CD4-positive, alpha-beta T cell (primary cell): Measurements from ENCODE around the gene A2M. TPM values are rescaled to one million over a fixed set of nuclear protein-coding genes. Genes with fewer than 3 reads are reported as not detected.

Experiments used
- ATAC-seq: fragments of 200-7000 bp; cut with Tn5 transposase; one replicate; pipeline ENCODE4 v1.10.0; 2022; ENCODE audit warnings: mild to moderate bottlenecking; ENCODE audit not compliant: poor library complexity
- CTCF ChIA-PET: fragments of 350-600 bp; sonication (Branson Sonifier 250); formaldehyde crosslinking; loops from one replicate; lab custom pipeline; 2021; ENCODE audit warnings: antibody characterized with exemption, inconsistent platforms; lab: Charles Lee
- POLR2A ChIA-PET: fragments of 350-600 bp; sonication (Branson Sonifier 250); formaldehyde crosslinking; loops from one replicate; lab custom pipeline; 2021; ENCODE audit warnings: antibody characterized with exemption, inconsistent platforms; lab: Charles Lee
- DNase-seq, 14 experiments: peaks; one replicate each; pipeline ENCODE4 v3.0.0-alpha.2; 2013 to 2020; ENCODE audit warnings: mixed read lengths in 2 of 14
- H3K27ac ChIP-seq, 2 donors: one replicate each; pipeline versions ENCODE4 v1.5.1 to v1.7.0; 2013; ENCODE audit warnings: low read length in 2 of 2, low read depth in 1 of 2, mild to moderate bottlenecking in 1 of 2
- H3K27me3 ChIP-seq, 2 experiments: 1 replicate in 1 of 2; 2 replicates in 1 of 2; pipeline versions ENCODE4 v1.6.1 to v1.7.0; 2013; ENCODE audit warnings: low read length in 2 of 2, control low read depth in 1 of 2, mild to moderate bottlenecking in 1 of 2, moderate library complexity in 1 of 2; ENCODE audit not compliant: insufficient read depth in 2 of 2, control insufficient read depth in 1 of 2
- H3K36me3 ChIP-seq: one replicate; pipeline ENCODE4 v1.6.1; 2013; ENCODE audit warnings: low read length, control low read depth; ENCODE audit not compliant: insufficient read depth
- H3K4me1 ChIP-seq: one replicate; pipeline ENCODE4 v1.6.1; 2013; ENCODE audit warnings: low read length, control low read depth; ENCODE audit not compliant: insufficient read depth
- H3K4me3 ChIP-seq: one replicate; pipeline ENCODE4 v1.5.1; 2013; ENCODE audit warnings: mild to moderate bottlenecking, low read length, moderate library complexity
- H3K9me3 ChIP-seq, 2 experiments: 1 replicate in 1 of 2; 2 replicates in 1 of 2; pipeline versions ENCODE4 v1.6.1 to v1.7.0; 2013; ENCODE audit warnings: low read length in 2 of 2, mild to moderate bottlenecking in 2 of 2, control low read depth in 1 of 2, moderate library complexity in 1 of 2; ENCODE audit not compliant: control insufficient read depth in 1 of 2, insufficient read depth in 1 of 2
- H3K27ac Mint-ChIP-seq: one replicate; pipeline ENCODE4 v1.8.0; 2020; ENCODE audit warnings: mixed read lengths
- H3K27me3 Mint-ChIP-seq: one replicate; pipeline ENCODE4 v1.8.0; 2021; ENCODE audit warnings: mixed read lengths
- H3K36me3 Mint-ChIP-seq: one replicate; pipeline ENCODE4 v1.8.0; 2021; ENCODE audit warnings: low read depth, mixed read lengths
- H3K4me1 Mint-ChIP-seq: one replicate; pipeline ENCODE4 v1.8.0; 2021; ENCODE audit warnings: low read depth, mixed read lengths
- H3K4me3 Mint-ChIP-seq: one replicate; pipeline ENCODE4 v1.8.0; 2020; ENCODE audit warnings: mild to moderate bottlenecking, mixed read lengths
- H3K9me3 Mint-ChIP-seq: one replicate; pipeline ENCODE4 v1.8.0; 2020; ENCODE audit warnings: mixed read lengths
- CTCF ChIP-seq: fragments of 200-600 bp; IDR thresholded peaks from one replicate; pipeline ENCODE4 v1.8.0; 2022; ENCODE audit warnings: antibody characterized with exemption, mild to moderate bottlenecking
- intact Hi-C, 2 experiments: fragments of 100-400 bp; cut with DNase I in 1 of 2; cut with micrococcal nuclease in 1 of 2; formaldehyde crosslinking; loops; one replicate each; pipeline versions ENCODE4 v1.15.1 to v1.9.0; 2023 to 2025; cut with DNase I, micrococcal nuclease
- total RNA-seq, 174 experiments: library from RNA in 2 of 174; stranded (reverse) in 2 of 174; gene quantifications; one replicate each; pipeline ENCODE4 v1.2.3 and lab custom pipeline; 2021 to 2026

A2M gene
- total RNA-seq, 2 experiments from 2014 or later: not detected

GRCh38 chr12:9068600-9068999 is 47.1 kb downstream of the A2M start:
- Mint-ChIP-seq H3K9me3 (no peaks in the 10 kb centered on the region), H3K27me3 (no peaks in the 10 kb centered on the region), H3K27ac (no peak overlapping the region), H3K4me1 (peaks cover 6% of the 10 kb centered on the region), H3K4me3 (no peak overlapping the region), H3K36me3 (no peaks in the 10 kb centered on the region)
- no peak for TF ChIP-seq CTCF
- ATAC-seq: no peak
- intact Hi-C loops: loop anchor here in 1 of 2 experiments (10.0 kb wide), 1 partner anchor 256 kb away; no protein-coding TSS in a partner anchor
- no peak overlapping the region for H3K4me3 ChIP-seq
- H3K9me3 ChIP-seq: peaks cover 0 to 5% of the 10 kb centered on the region in 2 experiments
- peaks cover 5% of the 10 kb centered on the region for H3K36me3 ChIP-seq
- POLR2A ChIA-PET: no interaction called here
- H3K4me1 ChIP-seq: peaks cover 15% of the 10 kb centered on the region
- CTCF ChIA-PET: no interaction called here
- no peak overlapping the region for H3K27ac ChIP-seq
- no peaks in the 10 kb centered on the region for H3K27me3 ChIP-seq
- no peak for DNase-seq

- H3K4me3 Mint-ChIP-seq: no peak overlapping the region
- TF ChIP-seq CTCF: no peak
- no peaks in the 10 kb centered on the region for H3K27me3 ChIP-seq
- no peaks in the 10 kb centered on the region for H3K36me3 Mint-ChIP-seq
- DNase-seq: no peak
- H3K36me3 ChIP-seq: peaks cover 5% of the 10 kb centered on the region
- no peaks in the 10 kb centered on the region for H3K9me3 Mint-ChIP-seq
- peaks cover 11% of the 10 kb centered on the region for H3K4me1 Mint-ChIP-seq
- H3K27ac ChIP-seq: no peak overlapping the region
- H3K9me3 ChIP-seq: peaks cover 0 to 5% of the 10 kb centered on the region in 2 experiments
- ChIA-PET CTCF (no interaction called here), POLR2A (no interaction called here)
- peaks cover 15% of the 10 kb centered on the region for H3K4me1 ChIP-seq
- no peak overlapping the region for H3K4me3 ChIP-seq
- H3K27ac Mint-ChIP-seq: no peak overlapping the region
- no peak for ATAC-seq
- intact Hi-C loops: loop anchor here in 1 of 2 experiments (10.0 kb wide), 1 partner anchor 257 kb away; no protein-coding TSS in a partner anchor
- H3K27me3 Mint-ChIP-seq: no peaks in the 10 kb centered on the region
Measured at GRCh38 chr12:9068086-9068485, 47.6 kb downstream of the A2M start.

- peak overlapping the region; percentile 63 for H3K4me3 Mint-ChIP-seq
- H3K4me1 Mint-ChIP-seq: peaks cover 11% of the 10 kb centered on the region
- intact Hi-C loops: loop anchor here in 1 of 2 experiments (10.0 kb wide), 1 partner anchor 258 kb away; no protein-coding TSS in a partner anchor
- no peak overlapping the region for H3K27ac Mint-ChIP-seq
- no peaks in the 10 kb centered on the region for H3K27me3 ChIP-seq
- ATAC-seq (no peak), DNase-seq (no peak)
- no peak overlapping the region for H3K4me3 ChIP-seq
- no peak overlapping the region for H3K27ac ChIP-seq
- no peaks in the 10 kb centered on the region for H3K36me3 Mint-ChIP-seq
- CTCF ChIA-PET: no interaction called here
- peaks cover 15% of the 10 kb centered on the region for H3K4me1 ChIP-seq
- H3K9me3 ChIP-seq: peaks cover 0 to 5% of the 10 kb centered on the region in 2 experiments
- H3K27me3 Mint-ChIP-seq: no peaks in the 10 kb centered on the region
- POLR2A ChIA-PET: no interaction called here
- H3K36me3 ChIP-seq: peaks cover 2% of the 10 kb centered on the region
- H3K9me3 Mint-ChIP-seq: no peaks in the 10 kb centered on the region
- TF ChIP-seq CTCF: no peak
Measured at GRCh38 chr12:9066755-9067423, 48.8 kb downstream of the A2M start.
